Tibial artery (tissue), 4 donors: ENCODE data around the gene FAM210A.

Source experiments
- DNase-seq, 2 donors: peaks; one replicate each; pipeline ENCODE4 v3.0.0-alpha.2; 2019
- H3K27ac ChIP-seq, 2 donors: fragments of 200-600 bp; sonication (generic) in 1 of 2; 1 replicate in 1 of 2; 2 replicates in 1 of 2; pipeline ENCODE4 v1.5.1; 2018 to 2019; ENCODE audit warnings: mild to moderate bottlenecking in 1 of 2
- H3K27me3 ChIP-seq, 2 donors: fragments of 200-600 bp; sonication (generic) in 1 of 2; one replicate each; pipeline versions ENCODE4 v1.5.1 to v1.6.0; 2016 to 2019
- H3K36me3 ChIP-seq, 3 donors: fragments of 200-600 bp; sonication (generic) in 2 of 3; one replicate each; pipeline ENCODE4 v1.5.1; 2016 to 2019; ENCODE audit warnings: mild to moderate bottlenecking in 2 of 3
- H3K4me1 ChIP-seq, 4 donors: fragments of 200-600 bp; sonication (generic) in 2 of 4; 1 replicate in 3 of 4; 2 replicates in 1 of 4; pipeline ENCODE4 v1.5.1; 2016 to 2019
- H3K4me3 ChIP-seq, 2 donors: fragments of 200-600 bp; sonication (generic) in 1 of 2; 1 replicate in 1 of 2; 2 replicates in 1 of 2; pipeline ENCODE4 v1.5.1; 2018 to 2019; ENCODE audit warnings: mild to moderate bottlenecking in 2 of 2
- H3K9me3 ChIP-seq, 3 donors: fragments of 200-600 bp; sonication (generic) in 1 of 3; one replicate each; pipeline ENCODE4 v1.5.1; 2016 to 2019
- CTCF ChIP-seq, 2 experiments: fragments of 200-600 bp in 1 of 2; fragments of 450-650 bp in 1 of 2; IDR thresholded peaks; one replicate each; pipeline ENCODE4 v1.5.1; 2017 to 2019; ENCODE audit warnings: antibody characterized with exemption in 2 of 2, mild to moderate bottlenecking in 1 of 2, moderate library complexity in 1 of 2
- intact Hi-C: fragments of 100-400 bp; cut with DNase I; formaldehyde crosslinking; loops from one replicate; pipeline ENCODE4 v1.15.0; 2023; ENCODE audit warnings: low total_unique reads

Gene FAM210A

GRCh38 chr18:13623871-13624270 lies 102.5 kb downstream of the FAM210A start:
- peaks cover 0 to under 1% (median 0%) of the 10 kb centered on the region in 4 donors for H3K4me1 ChIP-seq
- H3K4me3 ChIP-seq, result no peak overlapping the region
- H3K27me3 ChIP-seq, result no peaks in the 10 kb centered on the region
- no peak overlapping the region for H3K27ac ChIP-seq
- TF ChIP-seq CTCF (IDR thresholded peaks at IDR 0.05), result no peak
- DNase-seq, result no peak
- H3K36me3 ChIP-seq, result peaks cover 0 to 43% (median 7%) of the 10 kb centered on the region in 3 donors
- no peaks in the 10 kb centered on the region for H3K9me3 ChIP-seq
- intact Hi-C loops, result loop anchor here (10.0 kb wide), 1 partner anchor 49 kb away; no protein-coding TSS in a partner anchor

DNA sequence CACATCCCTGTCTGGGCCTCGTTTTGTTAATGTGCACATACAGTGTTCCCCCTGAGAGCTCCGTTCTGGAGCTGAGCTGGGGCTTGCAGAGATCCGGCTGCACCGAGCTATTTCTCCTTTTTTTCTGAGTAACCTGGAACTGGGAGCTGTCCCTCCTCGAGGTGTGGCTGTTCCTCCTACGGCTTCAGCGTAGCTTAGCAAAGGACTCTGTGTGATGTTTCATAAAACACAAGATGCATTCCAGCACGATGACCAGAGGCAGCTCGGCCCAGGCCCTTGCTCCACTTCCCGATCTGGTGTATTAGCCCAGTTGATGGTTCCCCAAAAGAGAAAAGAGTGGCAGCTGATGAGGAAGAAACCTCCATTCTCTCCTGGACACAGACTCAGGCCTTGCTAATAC lies 103.0 kb downstream of the FAM210A start:
- Histone ChIP-seq H3K9me3 (no peaks in the 10 kb centered on the region), H3K4me1 (peaks cover 0 to 3% (median 0%) of the 10 kb centered on the region in 4 donors), H3K36me3 (peaks cover 0 to 43% (median 7%) of the 10 kb centered on the region in 3 donors), H3K27me3 (no peaks in the 10 kb centered on the region), H3K27ac (no peak overlapping the region), H3K4me3 (no peak overlapping the region)
- TF ChIP-seq CTCF (IDR thresholded peaks at IDR 0.05), result no peak
- no peak for DNase-seq
- intact Hi-C loops, result loop anchor here (10.0 kb wide), 1 partner anchor 49 kb away; no protein-coding TSS in a partner anchor

GRCh38 chr18:13622751-13623150 lies 103.6 kb downstream of the FAM210A start:
- TF ChIP-seq CTCF (IDR thresholded peaks at IDR 0.05), result no peak
- no peaks in the 10 kb centered on the region for H3K9me3 ChIP-seq
- no peak overlapping the region for H3K4me3 ChIP-seq
- H3K27me3 ChIP-seq, result no peaks in the 10 kb centered on the region
- H3K27ac ChIP-seq, result no peak overlapping the region
- intact Hi-C loops, result loop anchor here (10.0 kb wide), 1 partner anchor 48 kb away; no protein-coding TSS in a partner anchor
- DNase-seq, result no peak
- H3K4me1 ChIP-seq, result peaks cover 0 to 3% (median 0%) of the 10 kb centered on the region in 4 donors
- peaks cover 0 to 43% (median 7%) of the 10 kb centered on the region in 3 donors for H3K36me3 ChIP-seq

GRCh38 chr18:13621886-13622619 lies 104.3 kb downstream of the FAM210A start:
- H3K4me1 ChIP-seq, result peaks cover 0 to 3% (median 0%) of the 10 kb centered on the region in 4 donors

DNA sequence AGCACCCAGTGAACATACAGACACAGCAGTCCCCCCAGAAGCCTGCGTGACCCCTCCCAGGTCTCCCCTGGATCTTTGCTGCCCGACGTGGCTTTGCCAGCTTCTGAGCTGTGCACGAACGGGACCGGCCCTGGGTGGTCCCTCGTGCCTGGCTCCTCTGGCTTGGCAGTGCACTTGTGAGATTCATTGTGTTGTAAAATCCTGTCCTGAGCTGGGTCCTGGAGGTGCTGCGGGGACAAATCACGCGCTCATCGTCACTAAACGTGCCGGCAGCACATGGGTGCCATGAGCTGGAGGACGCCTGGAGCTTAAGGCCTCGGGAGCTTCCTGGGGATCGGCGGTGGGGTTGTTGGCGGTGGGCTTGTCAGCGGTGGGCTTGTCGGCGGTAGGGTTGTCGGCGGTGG lies 104.9 kb downstream of the FAM210A start:
- intact Hi-C loops, result loop anchor here (10.0 kb wide), 1 partner anchor 47 kb away; no protein-coding TSS in a partner anchor
- no peak overlapping the region for H3K4me3 ChIP-seq
- no peak overlapping the region for H3K27ac ChIP-seq
- DNase-seq, result no peak
- H3K4me1 ChIP-seq, result peaks cover 0 to 3% (median 0%) of the 10 kb centered on the region in 4 donors
- H3K27me3 ChIP-seq, result no peaks in the 10 kb centered on the region
- H3K36me3 ChIP-seq, result peaks cover 0 to 43% (median 7%) of the 10 kb centered on the region in 3 donors
- no peak for TF ChIP-seq CTCF (IDR thresholded peaks at IDR 0.05)
- no peaks in the 10 kb centered on the region for H3K9me3 ChIP-seq

More at GRCh38 chr18:13621886-13622619, 104.3 kb downstream of the FAM210A start:
- Histone ChIP-seq H3K36me3 (peaks cover 0 to 43% (median 7%) of the 10 kb centered on the region in 3 donors), H3K27ac (no peak overlapping the region), H3K9me3 (no peaks in the 10 kb centered on the region), H3K27me3 (no peaks in the 10 kb centered on the region), H3K4me3 (no peak overlapping the region)
- no peak for DNase-seq
- TF ChIP-seq CTCF (IDR thresholded peaks at IDR 0.05), result no peak
- intact Hi-C loops, result loop anchor here (10.0 kb wide), 1 partner anchor 47 kb away; no protein-coding TSS in a partner anchor
